PC-3 (cell line): ENCODE data around the gene GPR89A. TPM values are rescaled to one million over a fixed set of nuclear protein-coding genes. Genes with fewer than 3 reads are reported as not detected.

ENCODE experiments used
- ATAC-seq: fragments of 200-7000 bp; cut with Tn5 transposase; 2 replicates; pipeline ENCODE4 v1.9.1; 2020; ENCODE audit warnings: mild to moderate bottlenecking, moderate library complexity
- BruUV-seq: library from RNA; stranded (reverse); fragments of 400-500 nt; replicated peaks from 2 replicates; lab custom pipeline; 2021; lab: Mats Ljungman, UMichigan
- CTCF ChIA-PET: fragments of 300-600 bp; sonication (Branson Sonifier 250); formaldehyde crosslinking; loops from one replicate; lab custom pipeline; 2022; ENCODE audit warnings: antibody characterized with exemption; lab: Charles Lee
- POLR2A ChIA-PET: fragments of 300-600 bp; sonication (Branson Sonifier 250); formaldehyde crosslinking; loops from one replicate; lab custom pipeline; 2022; ENCODE audit warnings: antibody characterized with exemption; ENCODE audit not compliant: unreplicated experiment; lab: Charles Lee
- DNase-seq: peaks from one replicate; pipeline ENCODE4 v3.0.0-alpha.2; 2015
- H2AFZ ChIP-seq: fragments of 300-600 bp; sonication (generic); 2 replicates; pipeline ENCODE4 v1.6.0; 2016; ENCODE audit warnings: antibody characterized with exemption, low read length
- H3F3A ChIP-seq: fragments of 300-600 bp; sonication (generic); one replicate; pipeline ENCODE4 v1.6.0; 2017; ENCODE audit warnings: antibody characterized with exemption, low read length, control low read depth, mild to moderate bottlenecking; ENCODE audit not compliant: unreplicated experiment
- H3K27ac ChIP-seq: fragments of 300-600 bp; sonication (generic); 2 replicates; pipeline ENCODE4 v1.5.1; 2016; ENCODE audit warnings: mild to moderate bottlenecking, low read length
- H3K27me3 ChIP-seq: fragments of 300-600 bp; sonication (generic); 2 replicates; pipeline ENCODE4 v1.6.1; 2016; ENCODE audit warnings: low read length, mixed read lengths
- H3K36me3 ChIP-seq: fragments of 300-600 bp; sonication (generic); 2 replicates; pipeline ENCODE4 v1.6.1; 2016; ENCODE audit warnings: low read depth, mixed run types, low read length, mixed read lengths
- H3K4me1 ChIP-seq: fragments of 300-600 bp; sonication (generic); 2 replicates; pipeline ENCODE4 v1.5.1; 2016; ENCODE audit warnings: low read length; ENCODE audit not compliant: insufficient read depth
- H3K4me2 ChIP-seq: fragments of 300-600 bp; sonication (generic); 2 replicates; pipeline ENCODE4 v1.6.0; 2016; ENCODE audit warnings: low read length
- H3K4me3 ChIP-seq: fragments of 300-600 bp; sonication (generic); 2 replicates; pipeline ENCODE4 v1.5.1; 2016; ENCODE audit warnings: mild to moderate bottlenecking, low read length, mixed read lengths
- H3K79me2 ChIP-seq: fragments of 300-600 bp; sonication (generic); 2 replicates; pipeline ENCODE4 v1.6.1; 2017; ENCODE audit warnings: low read length, mixed read lengths
- H3K9ac ChIP-seq: fragments of 300-600 bp; sonication (generic); 2 replicates; pipeline ENCODE4 v1.6.0; 2016; ENCODE audit warnings: mild to moderate bottlenecking, low read length
- H3K9me2 ChIP-seq: fragments of 300-600 bp; sonication (generic); replicated peaks from 2 replicates; pipeline ENCODE4 v1.6.1; 2016; ENCODE audit warnings: mixed run types, low read length, mixed read lengths
- H3K9me3 ChIP-seq: fragments of 300-600 bp; sonication (generic); 2 replicates; pipeline ENCODE4 v1.6.1; 2016; ENCODE audit warnings: low read length, mixed read lengths
- H4K20me1 ChIP-seq: fragments of 300-600 bp; sonication (generic); 2 replicates; pipeline ENCODE4 v1.6.1; 2016; ENCODE audit warnings: low read length, mixed read lengths
- CTCF ChIP-seq: fragments of 300-600 bp; sonication (generic); conservative IDR thresholded peaks from 2 replicates; pipeline ENCODE4 v1.5.1; 2017; ENCODE audit warnings: antibody characterized with exemption, low read depth, mild to moderate bottlenecking, low read length
- EZH2 ChIP-seq: fragments of 300-600 bp; sonication (generic); IDR thresholded peaks from one replicate; pipeline ENCODE4 v1.6.1; 2017; ENCODE audit warnings: antibody characterized with exemption, mild to moderate bottlenecking, low read length; ENCODE audit not compliant: unreplicated experiment
- EZH2phosphoT487 ChIP-seq: fragments of 300-600 bp; sonication (generic); IDR thresholded peaks from 2 replicates; pipeline ENCODE4 v1.6.1; 2018; ENCODE audit warnings: mild to moderate bottlenecking, antibody characterized with exemption, low read length, borderline replicate concordance
- intact Hi-C: fragments of 100-400 bp; cut with micrococcal nuclease; formaldehyde crosslinking; loops from 2 replicates; pipeline ENCODE4 v1.9.0; 2023
- total RNA-seq: library from RNA; depleted of rRNA; stranded (reverse); fragments of >200 nt; gene quantifications from 2 replicates; pipeline ENCODE4 v1.2.3, GENCODE V29; 2014

Gene GPR89A
- total RNA-seq, 1 experiment from 2014 or later, result 47.9 TPM

GRCh38 chr1:145702052-145702451 is 94.3 kb downstream of the GPR89A start:
- H3K36me3 ChIP-seq, result no peaks in the 10 kb centered on the region
- ChIA-PET CTCF (no interaction called here), POLR2A (no interaction called here)
- H3K4me3 ChIP-seq, result no peak overlapping the region
- no peak overlapping the region for H2AFZ ChIP-seq
- intact Hi-C loops, result no loop called here
- no peaks in the 10 kb centered on the region for H3K27me3 ChIP-seq
- peaks cover 18% of the 10 kb centered on the region for H3K4me1 ChIP-seq
- ATAC-seq (no peak), DNase-seq (no peak)
- H3K27ac ChIP-seq, result no peak overlapping the region
- no peak for TF ChIP-seq CTCF
- TF ChIP-seq EZH2phosphoT487, result no peak
- no peak for TF ChIP-seq EZH2
- no TSS peak for BruUV-seq
- no peaks in the 10 kb centered on the region for H3F3A ChIP-seq
- no peak overlapping the region for H3K9ac ChIP-seq
- no peaks in the 10 kb centered on the region for H3K9me2 ChIP-seq
- H3K4me2 ChIP-seq, result no peak overlapping the region
- H3K79me2 ChIP-seq, result no peaks in the 10 kb centered on the region
- no peaks in the 10 kb centered on the region for H4K20me1 ChIP-seq
- H3K9me3 ChIP-seq, result no peaks in the 10 kb centered on the region

GRCh38 chr1:145702826-145703225 is 95.0 kb downstream of the GPR89A start:
- no peak for ATAC-seq
- no peaks in the 10 kb centered on the region for H3K27me3 ChIP-seq
- no peak overlapping the region for H2AFZ ChIP-seq
- H3K4me2 ChIP-seq, result no peak overlapping the region
- no peaks in the 10 kb centered on the region for H3K9me2 ChIP-seq
- intact Hi-C loops, result no loop called here
- no peaks in the 10 kb centered on the region for H3K79me2 ChIP-seq
- DNase-seq, result no peak
- H3K4me3 ChIP-seq, result no peak overlapping the region
- CTCF ChIA-PET, result no interaction called here
- no peak overlapping the region for H3K27ac ChIP-seq
- no peaks in the 10 kb centered on the region for H3K36me3 ChIP-seq
- peaks cover 26% of the 10 kb centered on the region for H3K4me1 ChIP-seq
- POLR2A ChIA-PET, result no interaction called here
- no peaks in the 10 kb centered on the region for H4K20me1 ChIP-seq
- no peak overlapping the region for H3K9ac ChIP-seq
- no TSS peak for BruUV-seq
- TF ChIP-seq CTCF (no peak), EZH2phosphoT487 (no peak), EZH2 (no peak)
- H3K9me3 ChIP-seq, result no peaks in the 10 kb centered on the region
- H3F3A ChIP-seq, result no peaks in the 10 kb centered on the region

- Histone ChIP-seq H3K4me1 (peaks cover 31% of the 10 kb centered on the region), H3K27ac (peak overlapping the region; percentile 80), H3K79me2 (no peaks in the 10 kb centered on the region), H2AFZ (no peak overlapping the region), H3K9me3 (no peaks in the 10 kb centered on the region), H3K9me2 (no peaks in the 10 kb centered on the region), H3K4me2 (peak overlapping the region; percentile 62), H3F3A (no peaks in the 10 kb centered on the region), H4K20me1 (no peaks in the 10 kb centered on the region), H3K4me3 (no peak overlapping the region), H3K9ac (no peak overlapping the region), H3K36me3 (no peaks in the 10 kb centered on the region), H3K27me3 (no peaks in the 10 kb centered on the region)
- TF ChIP-seq EZH2phosphoT487 (no peak), CTCF (no peak), EZH2 (no peak)
- DNase-seq (no peak), ATAC-seq (no peak)
- intact Hi-C loops, result loop anchor here (2.0 kb wide), 1 partner anchor 15 kb away; no protein-coding TSS in a partner anchor
- CTCF ChIA-PET, result no interaction called here
- no TSS peak for BruUV-seq
- POLR2A ChIA-PET, result no interaction called here
Observed at GRCh38 chr1:145705622-145706021, 97.8 kb downstream of the GPR89A start.
